ENCODE data around the gene SLC39A13. TPM values are rescaled to one million over a fixed set of nuclear protein-coding genes. Genes with fewer than 3 reads are reported as not detected.
A peak's percentile ranks its signal among the peaks of the same experiment; 100 is the strongest.

The SLC39A13 gene
- total and polyA plus RNA-seq, 2 experiments from 2014 or later = 175 to 189 TPM

DNA sequence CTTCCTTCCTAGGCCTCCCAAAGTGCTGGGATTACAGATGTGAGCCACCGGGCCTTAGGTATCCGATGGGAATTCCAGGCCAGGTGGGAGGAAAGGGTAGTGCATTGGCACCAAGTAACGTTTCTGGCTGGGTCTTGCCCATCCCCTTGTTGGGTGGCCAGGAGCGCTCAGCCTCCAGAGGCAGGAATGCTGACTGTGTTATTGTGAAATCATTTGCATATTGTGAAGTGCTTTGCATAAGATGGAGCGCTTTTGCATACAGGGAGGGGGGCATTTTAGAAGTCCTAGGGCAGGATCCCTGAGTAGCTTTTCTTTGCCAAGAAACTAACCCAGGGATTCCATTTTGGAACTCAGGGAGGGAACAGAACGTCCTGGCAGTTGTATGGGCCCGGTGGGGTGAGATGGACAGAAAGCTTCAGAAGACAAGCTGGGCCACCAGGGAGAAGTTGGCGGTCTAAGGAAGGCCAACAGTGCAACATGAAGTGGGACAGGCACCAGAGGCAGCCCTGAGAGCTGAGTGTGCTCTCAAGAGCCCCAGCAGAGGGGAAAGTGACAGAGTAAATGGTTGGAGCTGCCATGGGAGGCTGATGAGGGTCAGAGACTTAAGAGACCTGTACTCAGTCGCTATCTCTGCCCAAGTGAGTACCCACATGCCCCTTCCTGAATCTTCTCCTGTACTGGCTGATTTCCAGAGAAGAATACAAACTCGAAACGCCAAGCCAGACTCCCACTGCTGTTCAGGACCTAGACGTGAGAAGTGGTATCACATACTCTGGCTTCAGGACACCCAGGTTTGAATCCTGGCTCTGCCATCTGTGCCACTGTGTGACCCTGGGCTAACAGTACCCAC is 1.3 kb upstream of the SLC39A13 start:
- H3K4me3 ChIP-seq = peak overlapping the region; percentile 81
- in situ Hi-C loops (cut with MboI) = no loop called here
- DNase-seq = peak; percentile 38
- H3K4me2 ChIP-seq (ENCODE audit: unreplicated experiment) = peak overlapping the region; percentile 97
- H3K9ac ChIP-seq = peak overlapping the region; percentile 100
- H3K4me1 ChIP-seq (ENCODE audit: insufficient read depth) = peaks cover 29% of the 10 kb centered on the region
- no peaks in the 10 kb centered on the region for H3K36me3 ChIP-seq (ENCODE audit: low read depth)
- peaks cover 31% of the 10 kb centered on the region for H3F3A ChIP-seq (ENCODE audit: insufficient read depth)
- H3K79me2 ChIP-seq (ENCODE audit: insufficient read depth) = peaks cover 36% of the 10 kb centered on the region
- no peak for TF ChIP-seq EZH2phosphoT487 (IDR thresholded peaks at IDR 0.05; ENCODE audit: insufficient read depth, low read depth)
- no peak for TF ChIP-seq EZH2 (IDR thresholded peaks at IDR 0.05; ENCODE audit: insufficient read depth, poor library complexity, severe bottlenecking)
- H3K27me3 ChIP-seq (replicated peaks; ENCODE audit: insufficient read depth) = no peaks in the 10 kb centered on the region
- no peaks in the 10 kb centered on the region for H3K9me2 ChIP-seq (ENCODE audit: insufficient read depth)
- no peaks in the 10 kb centered on the region for H4K20me1 ChIP-seq (ENCODE audit: insufficient read depth)
- H3K27ac ChIP-seq = peak overlapping the region; percentile 100
- H2AFZ ChIP-seq = peak overlapping the region; percentile 85
- H3K9me3 ChIP-seq (ENCODE audit: low read depth) = no peaks in the 10 kb centered on the region
- 41 to 43% methylated on average over 12 of the region's 12 CpGs for WGBS, 2 experiments (ENCODE audit: low coverage in 1 of 2, low lambda C conversion rate in 2 of 2, missing lambda C conversion rate in 2 of 2)

DNA sequence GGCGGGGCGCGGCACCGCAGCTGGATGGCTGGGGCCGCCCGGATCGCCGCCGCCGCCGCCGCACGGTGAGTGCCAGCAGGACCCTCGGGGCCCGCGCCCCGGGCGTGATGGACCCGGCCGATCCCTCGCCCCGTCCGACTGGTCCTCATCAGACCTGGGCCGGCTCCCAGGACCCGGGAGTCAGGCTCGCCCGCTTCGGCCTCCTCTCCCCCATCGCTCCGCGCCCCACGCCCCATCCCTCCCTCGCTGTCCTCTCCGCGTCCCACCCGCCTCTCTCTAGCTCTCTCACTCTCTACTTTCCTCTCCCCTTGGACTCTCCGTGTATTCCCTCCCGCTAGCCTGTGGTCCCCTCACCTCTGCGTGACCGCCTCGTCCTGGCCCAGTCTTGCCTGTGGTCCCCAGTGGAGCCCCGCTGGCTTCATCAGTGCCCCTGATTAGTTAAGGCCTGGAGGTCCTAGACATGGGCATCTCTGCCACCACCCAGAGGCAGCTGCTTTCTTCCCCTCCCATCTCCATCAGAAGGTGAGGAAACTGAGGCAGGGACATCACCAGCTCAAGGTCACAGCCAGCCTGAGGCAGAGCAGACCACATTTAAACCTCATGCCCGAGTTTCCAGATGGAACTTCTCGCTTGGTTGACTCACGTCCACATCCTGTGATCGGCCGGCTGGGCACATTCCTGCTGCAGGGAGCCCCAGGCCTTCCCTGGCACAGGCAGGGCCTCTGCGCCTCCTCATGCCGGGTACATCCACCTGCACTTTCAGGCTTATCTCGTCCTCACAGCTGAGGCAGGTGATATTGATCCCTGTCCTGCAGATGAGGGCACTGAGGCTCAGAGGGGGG is 429 bp downstream of the SLC39A13 start:
- Histone ChIP-seq H3K4me3 (peak overlapping the region; percentile 100), H3K9me3 (ENCODE audit: low read depth) (no peaks in the 10 kb centered on the region), H3K27ac (peak overlapping the region; percentile 100), H3F3A (ENCODE audit: insufficient read depth) (peaks cover 41% of the 10 kb centered on the region), H4K20me1 (ENCODE audit: insufficient read depth) (no peaks in the 10 kb centered on the region), H3K27me3 (replicated peaks; ENCODE audit: insufficient read depth) (no peaks in the 10 kb centered on the region), H3K79me2 (ENCODE audit: insufficient read depth) (peaks cover 40% of the 10 kb centered on the region), H3K9ac (peak overlapping the region; percentile 100), H3K4me2 (ENCODE audit: unreplicated experiment) (peak overlapping the region; percentile 100), H3K9me2 (ENCODE audit: insufficient read depth) (no peaks in the 10 kb centered on the region), H3K4me1 (ENCODE audit: insufficient read depth) (peaks cover 36% of the 10 kb centered on the region), H2AFZ (peak overlapping the region; percentile 55), H3K36me3 (ENCODE audit: low read depth) (no peaks in the 10 kb centered on the region)
- WGBS, 2 experiments (ENCODE audit: low coverage in 1 of 2, low lambda C conversion rate in 2 of 2, missing lambda C conversion rate in 2 of 2) = 1 to 2% methylated on average over 27 to 31 of the region's 50 CpGs
- peak; percentile 96 for DNase-seq
- TF ChIP-seq EZH2phosphoT487 (IDR thresholded peaks at IDR 0.05; ENCODE audit: insufficient read depth, low read depth) (no peak), EZH2 (IDR thresholded peaks at IDR 0.05; ENCODE audit: insufficient read depth, poor library complexity, severe bottlenecking) (no peak)
- in situ Hi-C loops (cut with MboI) = no loop called here

DNA sequence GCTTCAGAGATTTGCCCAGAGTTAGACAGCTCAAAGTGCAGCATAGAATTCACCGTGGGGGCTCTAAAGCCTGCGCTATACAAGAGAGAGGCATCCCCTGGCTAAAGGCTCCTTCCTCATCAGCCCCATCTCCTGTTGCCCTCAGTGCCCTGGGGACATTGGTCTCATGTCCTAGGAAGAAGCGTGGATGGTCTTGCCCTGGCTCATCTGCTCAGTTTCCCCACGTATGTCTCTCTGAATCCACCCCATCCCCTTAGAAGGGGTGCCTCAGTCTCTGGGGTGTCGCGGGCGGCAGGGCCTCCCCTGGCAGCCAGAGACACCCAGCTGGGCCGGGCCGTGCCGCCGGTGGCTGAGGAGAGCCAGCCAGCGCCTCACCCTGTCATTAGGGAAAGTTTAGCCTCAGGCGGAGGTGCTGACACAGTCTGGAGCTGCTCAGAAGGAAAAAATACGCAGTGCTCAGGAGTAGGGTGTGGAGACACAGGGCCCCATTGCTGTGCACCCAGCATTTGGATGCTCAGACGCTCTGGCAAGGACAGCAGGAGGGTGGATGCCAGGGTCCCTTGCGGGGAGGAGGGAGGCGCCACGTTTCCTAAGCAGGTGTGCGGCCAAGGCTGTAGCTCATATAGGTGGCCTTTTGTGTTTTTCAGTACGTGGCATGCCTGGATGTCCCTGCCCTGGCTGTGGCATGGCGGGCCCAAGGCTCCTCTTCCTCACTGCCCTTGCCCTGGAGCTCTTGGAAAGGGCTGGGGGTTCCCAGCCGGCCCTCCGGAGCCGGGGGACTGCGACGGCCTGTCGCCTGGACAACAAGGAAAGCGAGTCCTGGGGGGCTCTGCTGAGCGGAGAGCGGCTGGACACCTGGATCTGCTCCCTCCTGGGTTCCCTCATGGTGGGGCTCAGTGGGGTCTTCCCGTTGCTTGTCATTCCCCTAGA is 1.3 kb downstream of the SLC39A13 start:
- Histone ChIP-seq H3K4me3 (peak overlapping the region; percentile 100), H3K9ac (peak overlapping the region; percentile 100), H3K36me3 (ENCODE audit: low read depth) (no peaks in the 10 kb centered on the region; the same call in 1 of the 2 replicates), H3K9me2 (ENCODE audit: insufficient read depth) (no peaks in the 10 kb centered on the region), H3K9me3 (ENCODE audit: low read depth) (no peaks in the 10 kb centered on the region), H4K20me1 (ENCODE audit: insufficient read depth) (no peaks in the 10 kb centered on the region), H3K27ac (peak overlapping the region; percentile 100), H3K27me3 (replicated peaks; ENCODE audit: insufficient read depth) (no peaks in the 10 kb centered on the region), H3K4me1 (ENCODE audit: insufficient read depth) (peaks cover 45% of the 10 kb centered on the region), H3F3A (ENCODE audit: insufficient read depth) (peaks cover 49% of the 10 kb centered on the region), H3K4me2 (ENCODE audit: unreplicated experiment) (peak overlapping the region; percentile 100), H2AFZ (no peak overlapping the region), H3K79me2 (ENCODE audit: insufficient read depth) (peaks cover 40% of the 10 kb centered on the region)
- 30 to 32% methylated on average over 30 to 31 of the region's 31 CpGs for WGBS, 2 experiments (ENCODE audit: low coverage in 1 of 2, low lambda C conversion rate in 2 of 2, missing lambda C conversion rate in 2 of 2)
- DNase-seq = peak; percentile 87
- in situ Hi-C loops (cut with MboI) = no loop called here
- no peak for TF ChIP-seq EZH2phosphoT487 (IDR thresholded peaks at IDR 0.05; ENCODE audit: insufficient read depth, low read depth)
- no peak for TF ChIP-seq EZH2 (IDR thresholded peaks at IDR 0.05; ENCODE audit: insufficient read depth, poor library complexity, severe bottlenecking)

Data from GM23248 (cell line).